Mesendoderm (in vitro differentiated cells): ENCODE measurements around the gene SCD5.
"Not testable (repeated sequence)": the region's sequence is repeated elsewhere in the genome, so short reads cannot be mapped to it uniquely, and the experiment has no call there.

Experiments
- DNase-seq: peaks from one replicate; pipeline ENCODE4 v3.0.0; 2013
- H2AK5ac ChIP-seq: 2 replicates; pipeline ENCODE4 v1.6.1; 2013; ENCODE audit warnings: low read length, inconsistent platforms
- H2BK120ac ChIP-seq: 2 replicates; pipeline ENCODE4 v1.6.1; 2013; ENCODE audit warnings: low read depth, mild to moderate bottlenecking, low read length, moderate library complexity, mixed read lengths
- H2BK15ac ChIP-seq: replicated peaks from 2 replicates; pipeline ENCODE4 v1.6.1; 2013; ENCODE audit warnings: low read depth, mild to moderate bottlenecking, moderate library complexity
- H2BK5ac ChIP-seq: 2 replicates; pipeline ENCODE4 v1.6.1; 2013; ENCODE audit warnings: low read length, inconsistent platforms
- H3K18ac ChIP-seq: 2 replicates; pipeline ENCODE4 v1.6.1; 2013; ENCODE audit warnings: mild to moderate bottlenecking, low read length, mixed read lengths
- H3K23ac ChIP-seq: one replicate; pipeline ENCODE4 v1.6.1; 2013; ENCODE audit warnings: low read length
- H3K27ac ChIP-seq: 2 replicates; pipeline ENCODE4 v1.5.1; 2013; ENCODE audit warnings: low read depth, mild to moderate bottlenecking, inconsistent platforms, low read length, moderate library complexity
- H3K27me3 ChIP-seq: 2 replicates; pipeline ENCODE4 v1.6.1; 2013; ENCODE audit warnings: low read length, control low read depth, mild to moderate bottlenecking, inconsistent platforms; ENCODE audit not compliant: insufficient read depth, poor library complexity
- H3K36me3 ChIP-seq: 2 replicates; pipeline ENCODE4 v1.6.1; 2013; ENCODE audit warnings: low read length, inconsistent platforms; ENCODE audit not compliant: control insufficient read depth, insufficient read depth
- H3K4ac ChIP-seq: one replicate; pipeline ENCODE4 v1.6.1; 2013; ENCODE audit warnings: low read depth, mild to moderate bottlenecking, low read length, moderate library complexity
- H3K4me1 ChIP-seq: 2 replicates; pipeline ENCODE4 v1.6.1; 2013; ENCODE audit warnings: low read depth, low read length, inconsistent platforms; ENCODE audit not compliant: control insufficient read depth
- H3K4me2 ChIP-seq: 2 replicates; pipeline ENCODE4 v1.6.1; 2013; ENCODE audit warnings: low read length
- H3K4me3 ChIP-seq: 2 replicates; pipeline ENCODE4 v1.5.1; 2013; ENCODE audit warnings: mild to moderate bottlenecking, low read length
- H3K56ac ChIP-seq: one replicate; pipeline ENCODE4 v1.6.1; 2013; ENCODE audit warnings: low read length
- H3K79me1 ChIP-seq: 2 replicates; pipeline ENCODE4 v1.6.1; 2013; ENCODE audit warnings: low read length, inconsistent platforms
- H3K79me2 ChIP-seq: 2 replicates; pipeline ENCODE4 v1.6.1; 2013; ENCODE audit warnings: mild to moderate bottlenecking, low read length; ENCODE audit not compliant: control insufficient read depth, insufficient read depth
- H3K9ac ChIP-seq: 2 replicates; pipeline ENCODE4 v1.6.1; 2013; ENCODE audit warnings: low read length, inconsistent platforms
- H4K5ac ChIP-seq: one replicate; pipeline ENCODE4 v1.6.1; 2013; ENCODE audit warnings: low read length
- H4K8ac ChIP-seq: one replicate; pipeline ENCODE4 v1.6.1; 2013; ENCODE audit warnings: low read depth, mild to moderate bottlenecking, control low read depth, low read length, moderate library complexity
- WGBS: extraction: QIAGEN DNeasy Blood & Tissue Kit; methylation state at CpG from one replicate; pipeline ENCODE4 v1.1.7; 2013; ENCODE audit warnings: low lambda C conversion rate, missing lambda C conversion rate; ENCODE audit not compliant: insufficient coverage; ENCODE audit errors: extremely low coverage; 5-methylcytosine and 5-hydroxymethylcytosine counted together

SCD5 gene

DNA sequence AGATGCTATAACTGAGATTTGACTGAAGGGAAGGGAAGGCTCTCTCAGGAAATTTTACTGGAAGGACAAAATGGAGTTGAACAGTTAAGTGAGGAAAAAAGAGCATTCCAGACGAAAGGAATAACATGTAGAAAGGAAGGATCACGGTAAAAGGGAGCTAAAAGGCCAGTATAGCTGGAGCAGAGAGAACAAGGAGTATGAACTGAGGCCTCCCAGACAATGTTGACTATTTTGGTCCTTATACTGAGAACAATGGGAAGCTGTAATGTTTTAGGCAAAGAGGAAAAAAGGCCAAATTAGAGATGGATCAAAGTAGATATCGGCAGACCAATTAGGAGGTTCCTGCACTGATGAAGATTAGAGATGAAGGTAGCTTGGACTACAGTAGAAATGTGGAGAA, 26.8 kb upstream of the SCD5 start:
- H2BK15ac ChIP-seq, result no peak overlapping the region
- H3K9ac ChIP-seq, result no peak overlapping the region
- no peak overlapping the region for H3K23ac ChIP-seq
- no peak overlapping the region for H3K18ac ChIP-seq
- H3K4me1 ChIP-seq, result no peaks in the 10 kb centered on the region
- no peak overlapping the region for H4K8ac ChIP-seq
- no peak for DNase-seq
- H3K4me2 ChIP-seq, result no peak overlapping the region
- H3K36me3 ChIP-seq, result peaks cover 19% of the 10 kb centered on the region
- no peak overlapping the region for H4K5ac ChIP-seq
- no peak overlapping the region for H3K4me3 ChIP-seq
- no peak overlapping the region for H3K56ac ChIP-seq
- H2BK5ac ChIP-seq, result no peak overlapping the region
- no peak overlapping the region for H3K4ac ChIP-seq
- no CpG with 5 or more reads among the region's 3 CpGs for WGBS
- no peak overlapping the region for H2BK120ac ChIP-seq
- H3K27ac ChIP-seq, result no peak overlapping the region
- no peak overlapping the region for H2AK5ac ChIP-seq
- H3K79me1 ChIP-seq, result no peaks in the 10 kb centered on the region
- H3K27me3 ChIP-seq, result no peaks in the 10 kb centered on the region
- H3K79me2 ChIP-seq, result no peaks in the 10 kb centered on the region

DNA sequence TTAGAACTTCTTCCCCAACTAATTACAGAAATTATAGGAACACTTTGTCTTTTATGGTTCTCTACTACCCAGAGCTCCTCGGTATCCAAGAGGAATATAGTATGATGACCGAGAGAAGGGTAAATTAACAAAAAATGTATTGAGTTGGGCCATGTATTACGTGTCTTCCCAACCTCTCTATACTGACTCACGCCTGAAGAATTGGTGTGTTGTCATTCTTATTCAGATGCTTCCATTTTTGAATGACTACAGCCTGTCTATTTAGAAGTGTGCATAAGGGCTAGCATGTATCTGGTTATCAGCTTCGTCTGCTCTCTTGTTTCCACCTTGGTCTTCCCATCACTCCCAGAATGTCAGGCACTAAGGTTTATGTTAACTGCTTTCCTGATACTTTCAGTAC, 24.5 kb upstream of the SCD5 start:
- Histone ChIP-seq H3K56ac (no peak overlapping the region), H2AK5ac (no peak overlapping the region), H3K27ac (no peak overlapping the region), H2BK120ac (no peak overlapping the region), H3K27me3 (no peaks in the 10 kb centered on the region), H3K4ac (no peak overlapping the region), H3K79me2 (no peaks in the 10 kb centered on the region), H4K8ac (no peak overlapping the region), H2BK5ac (no peak overlapping the region), H3K4me1 (no peaks in the 10 kb centered on the region), H3K23ac (no peak overlapping the region), H3K36me3 (peaks cover 22% of the 10 kb centered on the region), H4K5ac (no peak overlapping the region), H2BK15ac (no peak overlapping the region), H3K79me1 (no peaks in the 10 kb centered on the region), H3K9ac (no peak overlapping the region), H3K4me2 (no peak overlapping the region), H3K4me3 (no peak overlapping the region), H3K18ac (no peak overlapping the region)
- no CpG with 5 or more reads among the region's 5 CpGs for WGBS
- DNase-seq, result no peak

DNA sequence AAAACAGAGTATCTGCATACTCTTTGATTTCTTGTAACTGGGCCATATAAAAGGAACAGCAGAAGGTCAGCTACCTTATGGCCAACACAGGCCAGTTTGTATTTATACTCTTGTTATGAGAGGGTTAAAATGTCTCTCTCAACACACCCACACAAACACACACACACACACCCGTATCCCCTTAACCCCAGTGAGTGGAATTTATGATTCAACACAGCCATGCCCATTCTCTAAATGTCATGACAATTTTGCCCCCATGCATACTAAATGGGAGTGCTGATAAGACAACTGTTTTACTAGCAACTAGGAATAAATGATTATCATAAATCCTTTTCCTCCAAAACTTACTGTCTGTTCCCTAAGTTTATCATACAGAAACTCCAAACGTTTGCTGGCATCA, 22.1 kb upstream of the SCD5 start:
- Histone ChIP-seq H2AK5ac (no peak overlapping the region), H3K18ac (no peak overlapping the region), H2BK120ac (no peak overlapping the region), H3K27ac (no peak overlapping the region), H2BK15ac (no peak overlapping the region), H3K79me2 (no peaks in the 10 kb centered on the region), H3K56ac (no peak overlapping the region), H4K8ac (no peak overlapping the region), H3K9ac (no peak overlapping the region), H3K4me1 (no peaks in the 10 kb centered on the region), H3K4ac (no peak overlapping the region), H2BK5ac (no peak overlapping the region), H3K27me3 (no peaks in the 10 kb centered on the region), H3K36me3 (peaks cover 18% of the 10 kb centered on the region), H3K79me1 (no peaks in the 10 kb centered on the region), H3K4me3 (no peak overlapping the region), H3K4me2 (no peak overlapping the region), H3K23ac (no peak overlapping the region), H4K5ac (no peak overlapping the region)
- WGBS, result no CpG with 5 or more reads among the region's 2 CpGs
- no peak for DNase-seq

DNA sequence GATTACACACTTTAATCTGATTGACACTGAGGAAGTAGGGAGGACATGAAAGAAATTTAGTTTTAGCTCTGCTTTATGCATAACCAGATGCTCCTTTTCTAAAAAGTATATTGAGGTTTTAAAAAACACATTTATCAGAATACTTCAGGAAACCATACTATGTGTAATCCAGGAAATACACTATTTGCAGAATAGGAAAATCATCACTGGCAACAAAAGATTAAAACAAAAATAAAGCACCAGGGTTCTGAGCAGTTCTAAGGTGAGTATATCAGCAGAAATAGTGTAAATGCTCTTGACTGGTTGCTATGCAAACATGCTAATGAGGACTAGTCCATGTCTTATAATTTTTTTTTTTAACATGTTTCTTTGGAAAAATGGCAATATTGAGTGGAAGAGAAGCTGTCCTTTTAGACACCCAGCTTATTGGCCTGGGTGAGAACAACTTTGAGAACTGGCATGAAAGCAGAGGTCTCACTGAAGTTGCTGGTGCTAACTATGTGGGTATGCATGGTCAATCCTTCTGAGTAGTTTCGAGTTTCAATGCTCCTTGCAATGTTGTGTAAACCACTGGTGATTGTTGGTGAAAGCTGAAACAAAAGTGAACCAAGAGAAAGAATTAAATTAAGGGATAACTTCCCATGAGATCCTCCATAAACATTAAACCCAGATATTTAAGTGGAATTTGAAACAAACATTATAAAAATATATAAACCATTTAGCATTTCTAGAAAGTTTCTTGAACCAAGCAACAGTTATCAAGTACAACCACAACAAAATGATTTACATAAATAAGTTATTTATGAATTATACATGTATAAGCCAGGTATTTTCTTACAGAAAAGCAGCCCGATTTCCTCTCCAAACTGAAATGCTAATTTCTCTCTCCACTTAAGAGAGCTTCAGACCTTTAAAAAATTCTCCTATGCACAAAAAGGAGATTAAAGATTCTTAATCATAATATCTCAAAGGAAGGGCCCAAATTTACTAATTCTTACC, 20.4 kb upstream of the SCD5 start:
- no peak overlapping the region for H4K8ac ChIP-seq
- H3K9ac ChIP-seq, result no peak overlapping the region
- no peaks in the 10 kb centered on the region for H3K79me2 ChIP-seq
- no peak overlapping the region for H2BK5ac ChIP-seq
- WGBS, result no CpG with 5 or more reads among the region's 2 CpGs
- H3K18ac ChIP-seq, result no peak overlapping the region
- no peak overlapping the region for H3K23ac ChIP-seq
- no peaks in the 10 kb centered on the region for H3K27me3 ChIP-seq
- no peak for DNase-seq
- no peak overlapping the region for H3K4ac ChIP-seq
- H3K56ac ChIP-seq, result no peak overlapping the region
- no peak overlapping the region for H3K4me3 ChIP-seq
- no peak overlapping the region for H3K27ac ChIP-seq
- H2BK15ac ChIP-seq, result no peak overlapping the region
- H2AK5ac ChIP-seq, result no peak overlapping the region
- no peaks in the 10 kb centered on the region for H3K4me1 ChIP-seq
- no peaks in the 10 kb centered on the region for H3K79me1 ChIP-seq
- no peak overlapping the region for H2BK120ac ChIP-seq
- peaks cover 18% of the 10 kb centered on the region for H3K36me3 ChIP-seq
- H3K4me2 ChIP-seq, result no peak overlapping the region
- no peak overlapping the region for H4K5ac ChIP-seq

DNA sequence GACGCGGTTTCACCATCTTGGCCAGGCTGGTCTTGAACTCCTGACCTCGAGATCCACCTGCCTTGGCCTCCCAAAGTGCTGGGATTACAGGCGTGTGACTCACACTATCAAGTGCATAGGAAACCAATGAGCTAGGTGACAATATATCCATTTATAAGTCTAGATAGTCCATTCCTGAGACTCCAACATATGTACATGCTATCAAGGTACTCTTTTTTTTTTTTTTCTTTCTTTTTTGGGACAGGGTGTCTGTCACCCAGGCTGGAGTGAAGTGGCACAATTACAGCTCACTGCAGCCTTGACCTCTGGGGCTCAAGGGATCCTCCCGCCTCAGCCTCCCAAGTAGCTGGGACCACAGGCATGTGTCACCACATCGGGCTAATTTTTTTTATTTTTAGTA, 18.3 kb upstream of the SCD5 start:
- H3K18ac ChIP-seq, H3K56ac ChIP-seq, H4K5ac ChIP-seq, DNase-seq, H2BK15ac ChIP-seq, H2BK5ac ChIP-seq, H3K27ac ChIP-seq, H2BK120ac ChIP-seq, H3K36me3 ChIP-seq, H3K4me3 ChIP-seq, H3K9ac ChIP-seq, H3K4ac ChIP-seq, H3K4me1 ChIP-seq, H3K79me1 ChIP-seq, H3K4me2 ChIP-seq, H3K23ac ChIP-seq, H2AK5ac ChIP-seq, H4K8ac ChIP-seq, H3K27me3 ChIP-seq, H3K79me2 ChIP-seq: not testable (repeated sequence)
- WGBS, result no CpG with 5 or more reads among the region's 6 CpGs
